ENCODE results near the gene TMPRSS13.
"Not testable (repeated sequence)": the region's sequence is repeated elsewhere in the genome, so short reads cannot be mapped to it uniquely, and the experiment has no call there.

DNA sequence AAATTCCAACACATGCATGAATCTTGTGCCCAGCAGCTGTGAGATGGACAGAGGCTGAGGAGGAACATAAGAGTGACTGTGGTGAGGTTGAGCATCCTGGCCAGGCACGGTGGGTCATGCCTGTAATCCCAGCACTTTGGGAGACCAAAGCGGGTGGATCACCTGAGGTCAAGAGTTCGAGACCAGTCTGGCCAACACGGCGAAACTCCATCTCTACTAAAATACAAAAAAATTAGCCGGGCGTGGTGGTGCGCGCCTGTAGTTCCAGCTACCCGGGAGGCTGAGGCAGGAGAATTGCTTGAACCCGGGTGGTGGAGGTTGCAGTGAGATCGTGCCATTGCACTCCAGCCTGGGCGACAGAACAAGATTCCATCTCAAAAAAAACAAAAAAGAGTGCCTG, 63.7 kb downstream of the TMPRSS13 start:
- not testable (repeated sequence) for TF ChIP-seq POLR2A (IDR thresholded peaks at IDR 0.05)
- TF ChIP-seq, protein P1, sequence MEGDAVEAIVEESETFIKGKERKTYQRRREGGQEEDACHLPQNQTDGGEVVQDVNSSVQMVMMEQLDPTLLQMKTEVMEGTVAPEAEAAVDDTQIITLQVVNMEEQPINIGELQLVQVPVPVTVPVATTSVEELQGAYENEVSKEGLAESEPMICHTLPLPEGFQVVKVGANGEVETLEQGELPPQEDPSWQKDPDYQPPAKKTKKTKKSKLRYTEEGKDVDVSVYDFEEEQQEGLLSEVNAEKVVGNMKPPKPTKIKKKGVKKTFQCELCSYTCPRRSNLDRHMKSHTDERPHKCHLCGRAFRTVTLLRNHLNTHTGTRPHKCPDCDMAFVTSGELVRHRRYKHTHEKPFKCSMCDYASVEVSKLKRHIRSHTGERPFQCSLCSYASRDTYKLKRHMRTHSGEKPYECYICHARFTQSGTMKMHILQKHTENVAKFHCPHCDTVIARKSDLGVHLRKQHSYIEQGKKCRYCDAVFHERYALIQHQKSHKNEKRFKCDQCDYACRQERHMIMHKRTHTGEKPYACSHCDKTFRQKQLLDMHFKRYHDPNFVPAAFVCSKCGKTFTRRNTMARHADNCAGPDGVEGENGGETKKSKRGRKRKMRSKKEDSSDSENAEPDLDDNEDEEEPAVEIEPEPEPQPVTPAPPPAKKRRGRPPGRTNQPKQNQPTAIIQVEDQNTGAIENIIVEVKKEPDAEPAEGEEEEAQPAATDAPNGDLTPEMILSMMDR (IDR thresholded peaks at IDR 0.05) = not testable (repeated sequence)
